GM10266 (cell line): ENCODE results near the gene RYR3.

Experiments used
- DNase-seq: peaks from one replicate; pipeline ENCODE4 v3.0.0; 2012; ENCODE audit errors: extremely low spot score
- TF ChIP-seq, protein P1 (sequence below): IDR thresholded peaks from 2 replicates; pipeline ENCODE4 v1.5.1; 2012; ENCODE audit warnings: mild to moderate bottlenecking, low read depth; ENCODE audit not compliant: control insufficient read depth, insufficient read depth; ENCODE audit errors: missing control alignments

Gene RYR3

DNA sequence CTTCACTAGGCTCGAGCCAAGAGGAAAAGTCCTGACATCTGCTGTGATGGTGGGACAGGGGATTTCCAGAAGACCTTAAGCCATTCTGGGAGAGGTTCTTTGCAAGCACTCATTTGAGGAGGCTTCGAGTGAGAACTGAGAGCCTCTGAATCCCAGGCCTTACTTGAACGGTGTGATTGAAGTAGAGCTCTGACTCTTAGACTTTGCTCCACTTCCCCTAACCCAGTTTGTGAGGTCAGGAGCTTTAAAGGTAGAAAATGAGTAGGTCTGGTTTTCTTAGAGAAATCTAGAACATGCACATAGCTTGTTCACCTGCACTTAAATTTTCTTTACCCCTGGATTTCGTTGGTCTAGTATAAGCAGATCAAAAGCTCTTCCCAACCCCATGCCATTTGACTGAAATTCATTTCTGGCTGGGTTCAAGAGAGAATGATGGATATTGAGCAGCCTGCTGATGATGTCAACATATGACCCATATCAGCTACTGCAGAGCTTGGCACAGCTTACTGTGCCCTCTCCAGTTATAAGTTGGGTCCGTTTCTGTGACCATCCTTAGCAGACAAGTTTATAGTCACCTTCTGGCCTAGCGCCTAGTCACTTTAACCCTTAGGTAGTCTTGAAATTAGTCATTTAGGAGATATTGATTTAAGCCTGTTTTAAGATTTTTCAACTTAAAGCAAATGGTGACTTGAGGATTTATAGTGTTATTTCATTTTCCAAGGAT lies 428.3 kb downstream of the RYR3 start:
- TF ChIP-seq, protein P1, sequence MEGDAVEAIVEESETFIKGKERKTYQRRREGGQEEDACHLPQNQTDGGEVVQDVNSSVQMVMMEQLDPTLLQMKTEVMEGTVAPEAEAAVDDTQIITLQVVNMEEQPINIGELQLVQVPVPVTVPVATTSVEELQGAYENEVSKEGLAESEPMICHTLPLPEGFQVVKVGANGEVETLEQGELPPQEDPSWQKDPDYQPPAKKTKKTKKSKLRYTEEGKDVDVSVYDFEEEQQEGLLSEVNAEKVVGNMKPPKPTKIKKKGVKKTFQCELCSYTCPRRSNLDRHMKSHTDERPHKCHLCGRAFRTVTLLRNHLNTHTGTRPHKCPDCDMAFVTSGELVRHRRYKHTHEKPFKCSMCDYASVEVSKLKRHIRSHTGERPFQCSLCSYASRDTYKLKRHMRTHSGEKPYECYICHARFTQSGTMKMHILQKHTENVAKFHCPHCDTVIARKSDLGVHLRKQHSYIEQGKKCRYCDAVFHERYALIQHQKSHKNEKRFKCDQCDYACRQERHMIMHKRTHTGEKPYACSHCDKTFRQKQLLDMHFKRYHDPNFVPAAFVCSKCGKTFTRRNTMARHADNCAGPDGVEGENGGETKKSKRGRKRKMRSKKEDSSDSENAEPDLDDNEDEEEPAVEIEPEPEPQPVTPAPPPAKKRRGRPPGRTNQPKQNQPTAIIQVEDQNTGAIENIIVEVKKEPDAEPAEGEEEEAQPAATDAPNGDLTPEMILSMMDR, result no peak
- DNase-seq, result no peak

DNA sequence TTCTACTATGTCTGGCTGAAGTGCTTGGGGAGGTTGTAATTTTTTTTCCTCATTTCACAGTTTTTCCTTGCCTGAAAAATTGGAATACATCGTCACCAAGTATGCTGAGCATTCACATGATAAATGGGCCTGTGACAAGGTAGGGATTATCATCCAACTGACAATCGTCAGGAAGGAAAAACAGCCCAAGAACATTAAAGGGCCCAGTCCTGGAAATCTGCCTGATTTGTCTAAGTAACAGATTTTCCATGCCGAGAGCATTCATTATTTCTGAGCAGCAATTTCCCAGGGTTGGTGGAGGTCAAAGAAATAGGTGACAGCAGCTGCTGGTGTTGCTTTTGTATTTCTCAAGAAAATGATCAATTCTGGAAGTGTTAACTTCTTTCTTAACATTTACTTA lies 431.5 kb downstream of the RYR3 start:
- TF ChIP-seq, protein P1, result no peak
- no peak for DNase-seq

DNA sequence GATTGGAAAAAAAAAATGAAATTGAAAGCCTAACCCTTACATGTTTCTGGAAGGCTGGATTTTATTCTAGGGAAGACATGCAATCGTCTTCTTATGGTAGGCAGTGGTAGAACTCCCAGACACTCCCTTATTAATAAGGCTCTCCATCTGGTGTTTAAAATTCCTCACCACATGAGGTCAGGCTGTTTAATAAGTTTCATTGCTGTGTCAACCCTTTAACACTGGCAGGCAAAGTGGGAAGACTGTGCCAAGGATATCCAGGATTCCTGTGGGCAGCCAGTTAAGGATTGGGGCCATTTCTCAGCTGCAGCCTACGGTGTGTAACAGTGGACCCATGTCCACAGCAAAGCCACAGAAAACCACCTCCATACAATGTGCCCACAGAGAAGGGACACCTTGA lies 432.0 kb downstream of the RYR3 start:
- TF ChIP-seq, protein P1, result no peak
- no peak for DNase-seq

DNA sequence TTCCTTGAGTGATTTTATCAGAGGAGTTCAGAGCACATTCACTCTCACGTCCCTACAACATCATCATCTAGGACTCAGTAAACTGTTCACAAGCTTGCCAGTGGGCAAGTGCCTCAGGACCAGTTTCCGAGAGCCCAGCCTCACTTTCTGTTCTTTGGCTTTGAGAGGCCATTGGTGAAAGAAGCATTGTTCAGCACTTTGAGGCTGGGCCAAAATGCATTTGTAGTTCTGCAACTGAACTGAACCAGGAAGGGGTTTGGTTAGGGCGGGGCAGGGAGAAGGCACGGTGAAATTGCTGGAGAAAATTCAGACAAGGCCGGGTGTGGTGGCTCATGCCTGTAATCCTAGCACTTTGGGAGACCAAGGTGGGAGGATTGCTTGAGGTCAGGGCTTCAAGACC lies 435.4 kb downstream of the RYR3 start:
- TF ChIP-seq, protein P1, result no peak
- no peak for DNase-seq

DNA sequence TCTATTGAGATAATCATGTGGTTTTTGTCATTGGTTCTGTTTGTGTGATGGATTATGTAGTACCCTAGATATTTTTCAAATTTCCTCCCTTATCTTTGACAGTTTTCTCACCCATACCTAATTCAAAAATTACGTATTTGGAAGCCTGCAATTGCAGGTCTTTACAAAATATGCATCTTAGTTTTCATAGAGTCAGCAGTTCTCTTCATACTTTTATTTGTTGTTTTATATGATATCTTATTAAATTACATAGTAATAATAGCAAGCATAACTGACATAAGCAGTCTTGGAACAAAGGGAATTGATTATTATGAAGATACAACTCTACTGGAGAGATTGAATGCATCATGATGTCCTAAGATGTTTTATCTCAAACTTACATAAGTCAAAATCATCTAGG lies 442.2 kb downstream of the RYR3 start:
- no peak for DNase-seq
- TF ChIP-seq, protein P1, result no peak

DNA sequence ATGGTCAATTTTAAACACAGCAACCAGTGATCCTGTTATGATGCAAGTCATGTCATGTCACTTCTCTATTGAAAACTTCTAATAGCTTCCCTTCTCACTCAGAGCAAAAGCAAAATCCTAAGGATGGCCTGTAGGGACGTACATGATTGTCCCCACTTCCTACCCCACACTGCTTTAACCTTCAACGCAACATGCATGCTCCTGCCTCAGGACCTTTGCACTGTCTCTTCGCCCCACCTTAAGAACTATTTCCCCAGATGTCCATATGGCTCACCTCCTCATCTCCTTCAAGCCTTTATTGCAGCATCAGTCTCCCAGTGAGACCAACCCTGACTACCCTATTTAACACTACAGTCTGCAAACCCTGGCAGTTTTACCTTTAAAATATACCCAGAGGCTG lies 443.5 kb downstream of the RYR3 start:
- TF ChIP-seq, protein P1, result no peak
- no peak for DNase-seq

DNA sequence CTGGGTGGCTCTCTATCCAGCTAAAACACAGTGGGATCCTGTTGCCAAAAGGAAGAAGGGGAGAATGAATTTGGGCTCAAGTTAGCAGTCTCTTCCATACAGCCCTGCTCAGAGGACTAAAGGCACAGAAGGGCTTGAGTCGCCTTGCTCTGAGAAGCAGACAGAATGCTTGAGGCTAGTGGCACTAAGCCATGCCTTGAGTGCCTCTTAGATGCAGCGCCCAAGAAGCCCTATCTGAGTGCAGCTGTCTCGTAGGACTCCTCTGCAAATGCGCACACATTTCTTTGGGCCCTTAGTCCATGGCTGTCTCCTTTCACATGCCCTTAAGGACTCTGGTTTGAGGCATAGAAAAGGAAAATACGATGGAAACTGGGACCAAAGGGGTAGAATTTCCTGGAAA lies 446.2 kb downstream of the RYR3 start:
- TF ChIP-seq, protein P1, result no peak

More for the DNA sequence above, 446.2 kb downstream of the RYR3 start:
- DNase-seq, result no peak
